Right lobe of liver (tissue), 6 donors: Measurements from ENCODE around the gene ITPKC. TPM values are rescaled to one million over a fixed set of nuclear protein-coding genes. Genes with fewer than 3 reads are reported as not detected.

Experiments used
- ATAC-seq, 4 donors: fragments of 200-7000 bp; cut with Tn5 transposase; one replicate each; pipeline ENCODE4 v1.9.1; 2020; ENCODE audit warnings: mild to moderate bottlenecking in 4 of 4, moderate library complexity in 4 of 4
- DNase-seq, 3 donors: peaks; one replicate each; pipeline ENCODE4 v3.0.0-alpha.2; 2020
- H3K27ac ChIP-seq, 3 donors: fragments of 200-600 bp; one replicate each; pipeline ENCODE4 v1.8.0; 2022
- H3K27me3 ChIP-seq, 2 donors: fragments of 200-600 bp; one replicate each; pipeline ENCODE4 v1.8.0; 2022
- H3K36me3 ChIP-seq, 4 donors: fragments of 200-600 bp; sonication (generic) in 1 of 4; one replicate each; pipeline versions ENCODE4 v1.5.1 to v1.8.0; 2017 to 2022; ENCODE audit warnings: control low read depth in 1 of 4
- H3K4me1 ChIP-seq, 4 donors: fragments of 200-600 bp; sonication (generic) in 1 of 4; one replicate each; pipeline versions ENCODE4 v1.5.1 to v1.8.0; 2017 to 2022; ENCODE audit warnings: control low read depth in 1 of 4
- H3K4me3 ChIP-seq, 3 donors: fragments of 200-600 bp; one replicate each; pipeline ENCODE4 v1.8.0; 2022
- H3K9me3 ChIP-seq, 4 donors: fragments of 200-600 bp; sonication (generic) in 1 of 4; one replicate each; pipeline versions ENCODE4 v1.5.1 to v1.8.0; 2017 to 2022; ENCODE audit warnings: control low read depth in 1 of 4
- POLR2A ChIP-seq: fragments of 450-650 bp; IDR thresholded peaks from one replicate; pipeline ENCODE4 v1.6.1; 2017; ENCODE audit warnings: antibody characterized with exemption, mild to moderate bottlenecking
- WGBS: methylation state at CpG from one replicate; pipeline ENCODE4 v1.1.6; 2018; ENCODE audit warnings: low coverage, low lambda C conversion rate; ENCODE audit not compliant: insufficient coverage; ENCODE audit errors: missing lambda C conversion rate; 5-methylcytosine and 5-hydroxymethylcytosine counted together
- intact Hi-C, 2 donors: fragments of 100-400 bp; cut with DNase I; formaldehyde crosslinking; loops; one replicate each; pipeline versions ENCODE4 v1.11.2 to v1.14.1; 2022
- long read RNA-seq: library from polyadenylated mRNA; unstranded; transcript quantifications from one replicate; pipeline ENCODE4 v2.0.0, GENCODE V29; 2019
- total RNA-seq, 6 experiments: library from RNA; depleted of rRNA in 2 of 6; stranded (reverse); fragments of >200 nt in 2 of 6; fragmentation: NEBNext Ultra II Directional in 3 of 6; extraction: Animal tissue kit (Norgen Biotek cat#: 25700) in 3 of 6; gene quantifications; one replicate each; pipeline versions ENCODE4 v1.1.0 to v1.2.4, GENCODE V29; 2016 to 2023
- TF ChIP-seq, protein P1 (sequence below), 4 donors: fragments of 200-600 bp in 3 of 4; fragments of 450-650 bp in 1 of 4; IDR thresholded peaks; one replicate each; pipeline versions ENCODE4 v1.5.1 to v1.8.0; 2016 to 2022; ENCODE audit warnings: antibody characterized with exemption in 4 of 4, mild to moderate bottlenecking in 2 of 4
- donor health status: DM: no; HTN: yes; CAD: no.
- donor health status: DM: no; HTN: no; CAD: no.
- donor health status: DM: no; HTN: no; CAD: no.
- donor health status: DM: no; HTN: yes; CAD: no.
- donor health status: DM: no; HTN: yes; CAD: no.

Gene ITPKC
- total RNA-seq: 10 to 100 TPM in 3 of 6 experiments, 1 to 10 TPM in 3; 6.8 to 19.7 (median 11.1) TPM
- long read RNA-seq, partial matches to known transcripts: 1 of 1 reads
- long read RNA-seq, other reads (novel, unspliced or antisense): 0 of 1 reads

DNA sequence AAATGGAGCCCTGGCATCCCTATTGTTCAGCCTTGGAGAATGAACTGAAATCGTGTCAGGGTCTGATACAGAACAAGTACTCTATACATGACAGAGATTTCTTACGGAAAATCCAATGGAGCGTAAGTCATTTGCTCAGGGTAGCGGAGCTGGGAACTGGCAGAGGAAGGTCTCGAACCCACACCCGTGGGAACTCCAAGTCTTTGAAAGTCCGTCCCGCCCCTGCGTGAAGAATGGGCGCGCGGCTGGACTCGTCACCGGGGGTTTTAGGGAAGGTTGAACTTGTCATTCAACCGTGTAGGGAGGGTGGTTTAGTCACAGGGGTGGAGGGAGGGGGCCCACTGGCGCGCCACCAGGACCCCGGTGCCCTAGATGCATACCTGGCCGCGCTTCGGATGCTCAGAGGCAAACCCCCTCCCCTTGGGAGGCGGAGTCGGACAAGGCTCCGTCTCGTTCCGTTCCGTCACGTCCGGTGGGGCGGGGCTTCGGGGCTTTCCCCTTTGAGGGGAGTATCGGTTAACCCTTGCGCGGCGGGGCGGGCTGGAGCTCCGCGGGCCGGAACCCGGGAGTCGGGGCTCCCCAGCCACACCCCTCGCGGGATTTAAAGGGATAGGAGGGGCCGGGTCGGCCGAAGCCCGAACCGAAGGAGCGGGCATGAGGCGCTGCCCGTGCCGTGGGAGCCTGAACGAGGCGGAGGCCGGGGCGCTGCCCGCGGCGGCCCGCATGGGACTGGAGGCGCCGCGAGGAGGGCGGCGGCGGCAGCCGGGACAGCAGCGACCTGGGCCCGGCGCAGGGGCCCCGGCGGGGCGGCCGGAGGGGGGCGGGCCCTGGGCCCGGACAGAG is at the start of gene ITPKC, which contains the start of gene COQ8B:
TSS of gene ITPKC (plus strand) at position 631 of the 843 bp plus-strand sequence. CDS start at position 655, 24 bp downstream.
TSS of gene COQ8B (minus strand) at position 405 of the 843 bp plus-strand sequence. CDS start 2,254 bp downstream, outside the sequence.
- under 1% methylated on average over 25 of the region's 76 CpGs for WGBS
- intact Hi-C loops: no loop called here
- TF ChIP-seq, protein P1, sequence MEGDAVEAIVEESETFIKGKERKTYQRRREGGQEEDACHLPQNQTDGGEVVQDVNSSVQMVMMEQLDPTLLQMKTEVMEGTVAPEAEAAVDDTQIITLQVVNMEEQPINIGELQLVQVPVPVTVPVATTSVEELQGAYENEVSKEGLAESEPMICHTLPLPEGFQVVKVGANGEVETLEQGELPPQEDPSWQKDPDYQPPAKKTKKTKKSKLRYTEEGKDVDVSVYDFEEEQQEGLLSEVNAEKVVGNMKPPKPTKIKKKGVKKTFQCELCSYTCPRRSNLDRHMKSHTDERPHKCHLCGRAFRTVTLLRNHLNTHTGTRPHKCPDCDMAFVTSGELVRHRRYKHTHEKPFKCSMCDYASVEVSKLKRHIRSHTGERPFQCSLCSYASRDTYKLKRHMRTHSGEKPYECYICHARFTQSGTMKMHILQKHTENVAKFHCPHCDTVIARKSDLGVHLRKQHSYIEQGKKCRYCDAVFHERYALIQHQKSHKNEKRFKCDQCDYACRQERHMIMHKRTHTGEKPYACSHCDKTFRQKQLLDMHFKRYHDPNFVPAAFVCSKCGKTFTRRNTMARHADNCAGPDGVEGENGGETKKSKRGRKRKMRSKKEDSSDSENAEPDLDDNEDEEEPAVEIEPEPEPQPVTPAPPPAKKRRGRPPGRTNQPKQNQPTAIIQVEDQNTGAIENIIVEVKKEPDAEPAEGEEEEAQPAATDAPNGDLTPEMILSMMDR (IDR thresholded peaks at IDR 0.05): peak in 1 of 4 donors; percentile 32
- TF ChIP-seq POLR2A: peak; percentile 87
- Histone ChIP-seq H3K27ac (peak within 1 kb of the TSS; percentile 84 to 98 (median 98)), H3K27me3 (no peaks in the 10 kb centered on the region), H3K4me1 (peaks cover 0 to 40% (median 15%) of the 10 kb centered on the region in 4 donors), H3K9me3 (no peaks in the 10 kb centered on the region), H3K36me3 (peaks cover 0 to 8% (median 4%) of the 10 kb centered on the region in 4 donors), H3K4me3 (peak within 1 kb of the TSS; percentile 61 to 92 (median 83))
- peak; percentile 100 for DNase-seq
- ATAC-seq: peak; percentile 68 to 83 (median 78)

DNA sequence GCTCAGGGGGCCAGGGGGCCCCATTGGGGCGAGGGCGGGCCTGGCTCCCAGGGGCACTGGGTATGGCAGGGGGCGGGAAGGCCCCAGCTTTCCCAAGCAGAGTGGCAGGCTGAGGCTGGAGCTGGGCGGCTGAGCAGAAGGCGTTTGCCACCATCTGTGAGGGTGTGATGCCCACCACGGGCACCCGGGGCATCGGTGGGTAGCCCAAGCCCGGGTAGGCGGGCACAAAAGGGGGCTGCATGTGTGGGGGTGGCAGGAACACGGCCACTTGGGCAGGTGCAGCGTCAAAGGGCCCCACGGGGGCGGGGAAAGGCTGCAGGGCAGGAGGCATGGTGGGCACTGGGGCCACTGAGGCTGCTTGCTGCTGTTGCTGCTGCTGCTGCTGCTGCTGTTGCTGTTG is 49.3 kb upstream of the ITPKC start:
- Histone ChIP-seq H3K4me3 (no peak overlapping the region), H3K27me3 (no peaks in the 10 kb centered on the region), H3K36me3 (peaks cover 0 to 33% (median 2%) of the 10 kb centered on the region in 4 donors), H3K9me3 (no peaks in the 10 kb centered on the region), H3K4me1 (peaks cover 0 to 4% (median under 1%) of the 10 kb centered on the region in 4 donors), H3K27ac (no peak overlapping the region)
- no peak for TF ChIP-seq POLR2A
- TF ChIP-seq, protein P1 (IDR thresholded peaks at IDR 0.05): no peak
- ATAC-seq: no peak
- intact Hi-C loops: loop anchor here in 1 of 2 donors (10.0 kb wide), 2 partner anchors 137 to 477 kb away; no protein-coding TSS in a partner anchor
- DNase-seq: no peak
- WGBS: 60% methylated on average over 1 of the region's 14 CpGs

DNA sequence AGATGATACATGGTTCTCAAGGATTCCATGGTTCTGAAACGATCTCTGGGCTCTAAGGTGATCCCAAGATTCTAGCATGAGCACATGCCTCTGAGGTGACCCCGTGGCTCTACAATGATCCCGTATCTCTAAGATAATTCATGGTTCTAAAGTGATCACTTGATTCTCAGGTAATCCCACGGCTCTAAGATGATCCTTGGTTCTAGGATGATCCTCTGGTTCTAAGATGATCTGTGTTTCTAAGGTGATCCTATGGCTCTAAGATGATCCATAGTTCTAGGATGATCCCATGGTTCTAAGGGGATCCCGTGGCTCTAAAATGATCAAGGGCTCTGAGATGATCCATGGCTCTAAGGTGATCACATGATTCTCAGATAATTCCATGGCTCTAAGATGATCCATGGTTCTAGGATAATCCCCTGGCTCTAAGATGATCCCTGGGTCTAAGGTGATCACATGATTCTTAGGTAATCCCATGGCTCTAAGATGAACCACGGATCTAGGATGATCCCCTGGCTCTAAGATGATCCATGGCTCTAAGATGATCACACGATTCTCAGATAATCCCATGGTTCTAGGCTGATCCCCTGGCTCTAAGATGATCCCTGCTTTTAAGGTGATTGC is 47.8 kb upstream of the ITPKC start:
- 87% methylated on average over 7 of the region's 7 CpGs for WGBS
- Histone ChIP-seq H3K36me3 (peaks cover 0 to 47% (median 4%) of the 10 kb centered on the region in 4 donors), H3K27me3 (no peaks in the 10 kb centered on the region), H3K9me3 (no peaks in the 10 kb centered on the region), H3K27ac (no peak overlapping the region), H3K4me1 (no peaks in the 10 kb centered on the region), H3K4me3 (no peak overlapping the region)
- ATAC-seq (no peak), DNase-seq (no peak)
- intact Hi-C loops: loop anchor here in 1 of 2 donors (10.0 kb wide), 2 partner anchors 136 to 476 kb away; no protein-coding TSS in a partner anchor
- TF ChIP-seq POLR2A: no peak
- TF ChIP-seq, protein P1 (IDR thresholded peaks at IDR 0.05): no peak

DNA sequence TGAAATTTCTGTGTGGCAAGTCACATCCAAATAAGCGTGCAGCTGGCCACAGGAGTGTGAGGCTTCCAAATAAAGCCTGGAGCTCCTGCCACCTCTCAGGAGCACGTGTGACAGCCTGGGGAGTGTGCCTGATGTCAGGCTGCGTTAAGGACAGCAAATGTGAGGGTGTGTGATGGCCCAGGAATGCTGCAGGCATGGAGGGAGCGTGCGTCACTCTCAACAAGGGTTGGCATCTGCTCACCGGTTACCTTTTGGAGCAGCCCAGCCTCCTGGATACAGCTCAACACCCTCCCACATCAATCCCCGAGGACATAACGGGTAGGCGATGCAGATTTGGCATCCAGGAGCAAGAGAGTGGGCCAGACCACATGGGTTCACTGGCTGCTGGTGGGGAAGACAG is 45.5 kb upstream of the ITPKC start:
- peaks cover 0 to 63% (median 4%) of the 10 kb centered on the region in 4 donors for H3K36me3 ChIP-seq
- H3K9me3 ChIP-seq: no peaks in the 10 kb centered on the region
- no peaks in the 10 kb centered on the region for H3K27me3 ChIP-seq
- H3K27ac ChIP-seq: no peak overlapping the region
- intact Hi-C loops: no loop called here
- ATAC-seq (no peak), DNase-seq (no peak)
- H3K4me1 ChIP-seq: no peaks in the 10 kb centered on the region
- no CpG with 5 or more reads among the region's 9 CpGs for WGBS
- TF ChIP-seq POLR2A: no peak
- H3K4me3 ChIP-seq: no peak overlapping the region
